Neural cell (in vitro differentiated cells): ENCODE data around the gene RABGAP1L. TPM values are rescaled to one million over a fixed set of nuclear protein-coding genes. Genes with fewer than 3 reads are reported as not detected.

Source experiments
- H2AFZ ChIP-seq: fragments of 200-600, 300-800 bp; sonication (generic), shearing (Covaris generic); 2 replicates; pipeline ENCODE4 v1.6.0; 2014; ENCODE audit warnings: low read depth, mild to moderate bottlenecking, antibody characterized with exemption, low read length, moderate library complexity
- H3F3A ChIP-seq: fragments of 200-600 bp; shearing (Covaris generic); 2 replicates; pipeline ENCODE4 v1.6.1; 2016; ENCODE audit warnings: mild to moderate bottlenecking, moderate library complexity, mixed read lengths, antibody characterized with exemption, low read length; ENCODE audit not compliant: insufficient read depth, poor library complexity, severe bottlenecking
- H3K27ac ChIP-seq: fragments of 200-600, 300-800 bp; sonication (generic), shearing (Covaris generic); 2 replicates; pipeline ENCODE4 v1.5.1; 2014; ENCODE audit warnings: mild to moderate bottlenecking, low read length, moderate library complexity
- H3K27me3 ChIP-seq: fragments of 300-800, 200-600 bp; sonication (generic), shearing (Covaris generic); 2 replicates; pipeline ENCODE4 v1.6.0; 2014; ENCODE audit warnings: mild to moderate bottlenecking, low read depth, low read length, moderate library complexity; ENCODE audit not compliant: insufficient read depth
- H3K36me3 ChIP-seq: fragments of 300-800, 200-600 bp; sonication (generic), shearing (Covaris generic); 2 replicates; pipeline ENCODE4 v1.5.1; 2014; ENCODE audit warnings: mild to moderate bottlenecking, antibody characterized with exemption, low read length, moderate library complexity; ENCODE audit not compliant: insufficient read depth
- H3K4me2 ChIP-seq: fragments of 300-800, 200-600 bp; sonication (generic), shearing (Covaris generic); 2 replicates; pipeline ENCODE4 v1.6.0; 2014; ENCODE audit warnings: mild to moderate bottlenecking, low read length
- H3K4me3 ChIP-seq: fragments of 300-800, 200-600 bp; sonication (generic), shearing (Covaris generic); 2 replicates; pipeline ENCODE4 v1.5.1; 2014; ENCODE audit warnings: mild to moderate bottlenecking, low read length, moderate library complexity
- H3K79me2 ChIP-seq: fragments of 200-600 bp; shearing (Covaris generic); replicated peaks from 2 replicates; pipeline ENCODE4 v1.6.0; 2014; ENCODE audit warnings: mild to moderate bottlenecking, low read length, moderate library complexity; ENCODE audit not compliant: insufficient read depth
- H3K9ac ChIP-seq: fragments of 300-800, 200-600 bp; sonication (generic), shearing (Covaris generic); 2 replicates; pipeline ENCODE4 v1.6.1; 2016; ENCODE audit warnings: mild to moderate bottlenecking, low read length, mixed read lengths
- H3K9me2 ChIP-seq: fragments of 200-600 bp; shearing (Covaris generic); 2 replicates; pipeline ENCODE4 v1.6.1; 2016; ENCODE audit warnings: mild to moderate bottlenecking, low read length, mixed read lengths; ENCODE audit not compliant: insufficient read depth
- H3K9me3 ChIP-seq: fragments of 200-600, 300-800 bp; sonication (generic), shearing (Covaris generic); 2 replicates; pipeline ENCODE4 v1.6.1; 2016; ENCODE audit warnings: mild to moderate bottlenecking, mixed run types, low read length, moderate library complexity, mixed read lengths
- H4K20me1 ChIP-seq: fragments of 200-600 bp; shearing (Covaris generic); 2 replicates; pipeline ENCODE4 v1.6.1; 2016; ENCODE audit warnings: mild to moderate bottlenecking, mixed run types; ENCODE audit not compliant: insufficient read depth
- EP300 ChIP-seq: fragments of 450-650 bp; conservative IDR thresholded peaks from 2 replicates; pipeline ENCODE4 v1.6.1; 2014; ENCODE audit warnings: antibody characterized with exemption, mild to moderate bottlenecking, moderate library complexity; ENCODE audit not compliant: poor library complexity, severe bottlenecking
- EZH2 ChIP-seq: fragments of 200-600, 300-800 bp; shearing (Covaris generic), sonication (generic); IDR thresholded peaks from 2 replicates; pipeline ENCODE4 v1.6.1; 2014; ENCODE audit warnings: antibody characterized with exemption, low read length, borderline replicate concordance, mild to moderate bottlenecking; ENCODE audit not compliant: insufficient read depth, poor library complexity, severe bottlenecking
- MXI1 ChIP-seq: fragments of 450-650 bp; conservative IDR thresholded peaks from 2 replicates; pipeline ENCODE4 v1.6.1; 2014; ENCODE audit warnings: antibody characterized with exemption, mild to moderate bottlenecking; ENCODE audit not compliant: poor library complexity, severe bottlenecking
- POLR2AphosphoS5 ChIP-seq: IDR thresholded peaks from 2 replicates; pipeline ENCODE4 v1.6.1; 2012
- RAD21 ChIP-seq: fragments of 450-650 bp; conservative IDR thresholded peaks from 2 replicates; pipeline ENCODE4 v1.6.1; 2014; ENCODE audit warnings: antibody characterized with exemption, mild to moderate bottlenecking, moderate library complexity
- REST ChIP-seq: IDR thresholded peaks from 2 replicates; pipeline ENCODE4 v1.6.1; 2012; ENCODE audit warnings: borderline replicate concordance
- SMC3 ChIP-seq: fragments of 450-650 bp; conservative IDR thresholded peaks from 2 replicates; pipeline ENCODE4 v1.6.1; 2014; ENCODE audit warnings: antibody characterized with exemption, mild to moderate bottlenecking, moderate library complexity; ENCODE audit not compliant: poor library complexity
- TAF1 ChIP-seq: IDR thresholded peaks from 2 replicates; pipeline ENCODE4 v1.6.1; 2012; ENCODE audit warnings: low read depth
- polyA plus RNA-seq: library from polyadenylated mRNA; depleted of rRNA; stranded (reverse); fragments of >200 nt; gene quantifications from 2 replicates; pipeline ENCODE4 v1.2.3, GENCODE V29; 2014
- TF ChIP-seq, protein P1 (sequence below): fragments of 450-650 bp; IDR thresholded peaks from 2 replicates; pipeline ENCODE4 v1.5.1; 2014; ENCODE audit warnings: antibody characterized with exemption, mild to moderate bottlenecking, moderate library complexity; ENCODE audit not compliant: poor library complexity, severe bottlenecking

RABGAP1L gene
- polyA plus RNA-seq, 1 donor from 2014 or later: 32.2 TPM

DNA sequence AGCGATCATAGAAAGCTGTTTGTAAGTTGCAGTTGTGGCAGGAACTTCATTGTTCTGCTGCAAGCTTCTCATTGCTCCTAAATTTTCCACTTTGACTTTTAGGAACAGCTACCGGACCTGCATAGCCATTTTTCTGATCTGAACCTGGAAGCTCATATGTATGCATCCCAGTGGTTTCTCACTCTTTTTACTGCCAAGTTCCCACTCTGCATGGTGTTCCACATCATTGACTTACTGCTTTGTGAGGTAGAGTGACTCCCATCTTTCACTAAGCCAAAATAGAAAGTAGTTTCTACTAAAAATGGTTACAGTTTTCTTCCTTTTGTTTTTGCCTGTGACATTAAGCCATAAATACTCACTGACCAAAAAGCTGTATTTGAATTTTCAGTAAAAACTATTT, 542.7 kb downstream of the RABGAP1L start:
- H3K9me3 ChIP-seq: no peaks in the 10 kb centered on the region

GRCh38 chr1:174703309-174703708, 544.0 kb downstream of the RABGAP1L start:
- no peaks in the 10 kb centered on the region for H3K36me3 ChIP-seq
- no peak for TF ChIP-seq RAD21
- TF ChIP-seq POLR2AphosphoS5: no peak
- TF ChIP-seq MXI1: no peak
- no peak for TF ChIP-seq EP300
- no peak for TF ChIP-seq EZH2
- no peak for TF ChIP-seq SMC3
- TF ChIP-seq REST: no peak
- TF ChIP-seq TAF1: no peak

More for the DNA sequence above, 542.7 kb downstream of the RABGAP1L start:
- Histone ChIP-seq H4K20me1 (no peaks in the 10 kb centered on the region), H3K27ac (no peak overlapping the region), H3K4me2 (no peak overlapping the region), H3K27me3 (no peaks in the 10 kb centered on the region), H2AFZ (no peak overlapping the region), H3K36me3 (no peaks in the 10 kb centered on the region), H3K9me2 (no peaks in the 10 kb centered on the region), H3K79me2 (no peaks in the 10 kb centered on the region), H3F3A (no peaks in the 10 kb centered on the region), H3K4me3 (no peak overlapping the region), H3K9ac (no peak overlapping the region)
- TF ChIP-seq EZH2 (no peak), RAD21 (no peak), MXI1 (no peak), TAF1 (no peak), REST (no peak), POLR2AphosphoS5 (no peak), EP300 (no peak), SMC3 (no peak)
- TF ChIP-seq, protein P1, sequence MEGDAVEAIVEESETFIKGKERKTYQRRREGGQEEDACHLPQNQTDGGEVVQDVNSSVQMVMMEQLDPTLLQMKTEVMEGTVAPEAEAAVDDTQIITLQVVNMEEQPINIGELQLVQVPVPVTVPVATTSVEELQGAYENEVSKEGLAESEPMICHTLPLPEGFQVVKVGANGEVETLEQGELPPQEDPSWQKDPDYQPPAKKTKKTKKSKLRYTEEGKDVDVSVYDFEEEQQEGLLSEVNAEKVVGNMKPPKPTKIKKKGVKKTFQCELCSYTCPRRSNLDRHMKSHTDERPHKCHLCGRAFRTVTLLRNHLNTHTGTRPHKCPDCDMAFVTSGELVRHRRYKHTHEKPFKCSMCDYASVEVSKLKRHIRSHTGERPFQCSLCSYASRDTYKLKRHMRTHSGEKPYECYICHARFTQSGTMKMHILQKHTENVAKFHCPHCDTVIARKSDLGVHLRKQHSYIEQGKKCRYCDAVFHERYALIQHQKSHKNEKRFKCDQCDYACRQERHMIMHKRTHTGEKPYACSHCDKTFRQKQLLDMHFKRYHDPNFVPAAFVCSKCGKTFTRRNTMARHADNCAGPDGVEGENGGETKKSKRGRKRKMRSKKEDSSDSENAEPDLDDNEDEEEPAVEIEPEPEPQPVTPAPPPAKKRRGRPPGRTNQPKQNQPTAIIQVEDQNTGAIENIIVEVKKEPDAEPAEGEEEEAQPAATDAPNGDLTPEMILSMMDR: no peak

More at GRCh38 chr1:174703309-174703708, 544.0 kb downstream of the RABGAP1L start:
- Histone ChIP-seq H4K20me1 (no peaks in the 10 kb centered on the region), H3K4me3 (no peak overlapping the region), H3K9ac (no peak overlapping the region), H2AFZ (no peak overlapping the region), H3K4me2 (no peak overlapping the region), H3K27me3 (no peaks in the 10 kb centered on the region), H3K9me3 (no peaks in the 10 kb centered on the region), H3K79me2 (no peaks in the 10 kb centered on the region), H3F3A (no peaks in the 10 kb centered on the region), H3K27ac (no peak overlapping the region), H3K9me2 (no peaks in the 10 kb centered on the region)
